Natural killer cell (primary cell): ENCODE results near the gene CIB2. TPM values are rescaled to one million over a fixed set of nuclear protein-coding genes. Genes with fewer than 3 reads are reported as not detected.

Experiments
- ATAC-seq, 3 donors: fragments of 150-1000 bp in 2 of 3; fragments of 200-7000 bp in 1 of 3; cut with Tn5 transposase; 1 replicate in 1 of 3; 2 replicates in 2 of 3; pipeline ENCODE4 v1.10.0; 2021; ENCODE audit warnings: mild to moderate bottlenecking in 2 of 3, moderate library complexity in 2 of 3
- DNase-seq, 2 donors: peaks; one replicate each; pipeline versions ENCODE4 v3.0.0 to v3.0.0-alpha.2; 2013 to 2021; ENCODE audit warnings: mixed read lengths in 1 of 2
- H3K27ac ChIP-seq: one replicate; pipeline ENCODE4 v1.5.1; 2013; ENCODE audit warnings: mild to moderate bottlenecking, low read length
- H3K27me3 ChIP-seq: one replicate; pipeline ENCODE4 v1.6.1; 2013; ENCODE audit warnings: low read length; ENCODE audit not compliant: control insufficient read depth, insufficient read depth
- H3K36me3 ChIP-seq: one replicate; pipeline ENCODE4 v1.6.1; 2013; ENCODE audit warnings: low read length; ENCODE audit not compliant: control insufficient read depth, insufficient read depth
- H3K4me1 ChIP-seq: one replicate; pipeline ENCODE4 v1.6.1; 2013; ENCODE audit warnings: low read length; ENCODE audit not compliant: control insufficient read depth, insufficient read depth
- H3K4me3 ChIP-seq: one replicate; pipeline ENCODE4 v1.5.1; 2013; ENCODE audit warnings: low read length
- H3K9me3 ChIP-seq: one replicate; pipeline ENCODE4 v1.6.1; 2013; ENCODE audit warnings: low read length; ENCODE audit not compliant: control insufficient read depth, insufficient read depth
- H3K27ac Mint-ChIP-seq, 2 donors: one replicate each; pipeline ENCODE4 v1.8.0; 2022; ENCODE audit warnings: mild to moderate bottlenecking in 2 of 2, mixed read lengths in 2 of 2, moderate library complexity in 1 of 2
- H3K27me3 Mint-ChIP-seq, 2 donors: one replicate each; pipeline ENCODE4 v1.8.0; 2022; ENCODE audit warnings: low read depth in 2 of 2, mixed read lengths in 2 of 2
- H3K36me3 Mint-ChIP-seq: one replicate; pipeline ENCODE4 v1.8.0; 2022; ENCODE audit warnings: mixed read lengths
- H3K4me1 Mint-ChIP-seq, 2 donors: one replicate each; pipeline ENCODE4 v1.8.0; 2022; ENCODE audit warnings: mixed read lengths in 2 of 2
- H3K4me3 Mint-ChIP-seq: one replicate; pipeline ENCODE4 v1.8.0; 2022; ENCODE audit warnings: mild to moderate bottlenecking, moderate library complexity, mixed read lengths
- H3K9me3 Mint-ChIP-seq, 2 donors: one replicate each; pipeline ENCODE4 v1.8.0; 2022; ENCODE audit warnings: mixed read lengths in 2 of 2
- CTCF ChIP-seq: fragments of 200-600 bp; IDR thresholded peaks from one replicate; pipeline ENCODE4 v1.8.0; 2022; ENCODE audit warnings: antibody characterized with exemption
- whole genome bisulfite sequencing: methylation state at CpG from one replicate; pipeline ENCODE4 v1.1.7; 2013; ENCODE audit warnings: missing lambda C conversion rate; ENCODE audit not compliant: insufficient coverage; 5-methylcytosine and 5-hydroxymethylcytosine counted together
- intact Hi-C: fragments of 100-400 bp; cut with micrococcal nuclease; formaldehyde crosslinking; loops from one replicate; pipeline ENCODE4 v1.14.2; 2022
- total RNA-seq, 4 donors: library from RNA; stranded (reverse); fragments of 120-200 nt in 1 of 4; gene quantifications; one replicate each; pipeline versions ENCODE4 v1.2.3 to v1.2.4, GENCODE V29; 2013 to 2022

Gene CIB2
- total RNA-seq, 3 donors from 2014 or later (not counting 1 experiment from before 2014, with no cell fraction given): 0.25 to 1.5 (median 0.99) TPM

- intact Hi-C loops: loop anchor here (5.0 kb wide), 1 partner anchor 38 kb away; no protein-coding TSS in a partner anchor
- ATAC-seq: no peak
- peaks cover 69% of the 10 kb centered on the region for H3K4me1 ChIP-seq
- Mint-ChIP-seq H3K27me3 (no peaks in the 10 kb centered on the region), H3K27ac (peak overlapping the region in 1 of 2 donors; percentile 69), H3K36me3 (no peaks in the 10 kb centered on the region), H3K4me1 (peaks cover 46 to 48% of the 10 kb centered on the region in 2 donors), H3K9me3 (no peaks in the 10 kb centered on the region), H3K4me3 (peak overlapping the region; percentile 70)
- no peaks in the 10 kb centered on the region for H3K36me3 ChIP-seq
- H3K27me3 ChIP-seq: no peaks in the 10 kb centered on the region
- WGBS: 56% methylated on average over 12 of the region's 12 CpGs
- no peak for TF ChIP-seq CTCF
- no peak overlapping the region for H3K4me3 ChIP-seq
- peak in 1 of 2 donors; percentile 19 for DNase-seq
- no peaks in the 10 kb centered on the region for H3K9me3 ChIP-seq
- peak overlapping the region; percentile 12 for H3K27ac ChIP-seq
Observed at GRCh38 chr15:78104566-78105475, 26.4 kb downstream of the CIB2 start.

- Mint-ChIP-seq H3K27me3 (no peaks in the 10 kb centered on the region), H3K4me1 (peaks cover 46 to 48% of the 10 kb centered on the region in 2 donors), H3K36me3 (no peaks in the 10 kb centered on the region), H3K4me3 (peak overlapping the region; percentile 67), H3K9me3 (no peaks in the 10 kb centered on the region), H3K27ac (peak overlapping the region; percentile 48 to 69)
- intact Hi-C loops: loop anchor here (5.0 kb wide), 1 partner anchor 37 kb away; no protein-coding TSS in a partner anchor
- ATAC-seq (peak in 1 of 3 donors; percentile 11), DNase-seq (no peak)
- no peak for TF ChIP-seq CTCF
- Histone ChIP-seq H3K27ac (peak overlapping the region; percentile 41), H3K4me1 (peaks cover 69% of the 10 kb centered on the region), H3K36me3 (no peaks in the 10 kb centered on the region), H3K27me3 (no peaks in the 10 kb centered on the region), H3K4me3 (no peak overlapping the region), H3K9me3 (no peaks in the 10 kb centered on the region)
- 72% methylated on average over 4 of the region's 4 CpGs for WGBS
Observed at GRCh38 chr15:78104119-78104479, 27.1 kb downstream of the CIB2 start.

- Mint-ChIP-seq H3K27me3 (no peaks in the 10 kb centered on the region), H3K4me1 (peaks cover 46 to 48% of the 10 kb centered on the region in 2 donors), H3K9me3 (no peaks in the 10 kb centered on the region), H3K36me3 (no peaks in the 10 kb centered on the region), H3K4me3 (peak overlapping the region; percentile 67), H3K27ac (peak overlapping the region; percentile 48 to 69)
- Histone ChIP-seq H3K4me3 (no peak overlapping the region), H3K27me3 (no peaks in the 10 kb centered on the region), H3K36me3 (no peaks in the 10 kb centered on the region), H3K9me3 (no peaks in the 10 kb centered on the region), H3K4me1 (peaks cover 67% of the 10 kb centered on the region), H3K27ac (peak overlapping the region; percentile 43)
- 50% methylated on average over 12 of the region's 12 CpGs for WGBS
- TF ChIP-seq CTCF: no peak
- intact Hi-C loops: loop anchor here (5.0 kb wide), 1 partner anchor 36 kb away; no protein-coding TSS in a partner anchor
- peak; percentile 56 to 78 for DNase-seq
- peak; percentile 76 to 79 (median 77) for ATAC-seq
Observed at GRCh38 chr15:78103406-78104118, 27.7 kb downstream of the CIB2 start.
